Measurements from ENCODE around the gene CALHM1.
"Not testable (repeated sequence)": the region's sequence is repeated elsewhere in the genome, so short reads cannot be mapped to it uniquely, and the experiment has no call there.

Gene CALHM1

DNA sequence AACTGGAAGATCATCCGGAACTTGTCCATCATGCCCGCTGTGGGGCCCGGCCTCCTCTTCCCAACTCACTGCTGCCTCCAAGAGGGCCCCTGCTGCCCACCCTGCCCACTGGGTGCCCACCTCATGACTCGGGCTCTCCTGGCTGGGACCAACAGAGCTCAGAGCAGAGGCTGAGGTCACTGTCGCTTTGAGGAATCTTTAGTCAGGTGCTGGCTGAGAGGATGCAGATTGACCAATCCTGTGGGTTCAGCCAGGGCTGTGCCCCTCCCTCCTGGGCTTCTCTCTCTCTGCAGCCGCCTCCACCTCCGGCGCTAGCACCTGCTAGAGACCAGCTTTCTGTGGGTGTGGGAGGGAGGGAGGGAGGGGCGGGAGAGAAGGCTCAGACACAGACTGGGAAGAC lies at the start of gene CALHM1:
Gene CALHM1 (minus strand): TSS at position 181 of the 400 bp plus-strand sequence. CDS start 149 bp downstream, at position 32.
- no peak for DNase-seq

- DNase-seq = no peak
Measured at GRCh38 chr10:103507235-103508191, 48.8 kb upstream of the CALHM1 start.

DNA sequence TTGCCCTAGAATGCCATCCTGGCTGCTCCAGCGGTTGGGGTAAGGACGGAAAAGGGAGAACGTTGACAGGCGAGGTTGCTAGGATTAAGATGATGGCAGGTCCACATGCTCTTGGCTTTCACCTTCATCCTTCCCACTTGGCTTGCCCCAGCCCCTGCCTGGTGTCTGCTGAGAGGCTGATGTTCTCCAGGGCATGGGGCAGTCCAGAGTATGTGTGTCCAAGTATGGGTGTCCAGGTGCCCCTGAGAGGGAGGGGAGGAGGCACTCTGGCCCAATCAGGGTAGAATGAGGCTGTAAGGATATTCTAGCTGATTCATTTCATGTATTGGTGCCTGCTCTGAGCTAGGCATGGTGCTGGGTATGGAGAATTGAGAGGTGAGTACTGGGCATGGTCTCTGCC lies 47.4 kb upstream of the CALHM1 start:
- DNase-seq = no peak

DNA sequence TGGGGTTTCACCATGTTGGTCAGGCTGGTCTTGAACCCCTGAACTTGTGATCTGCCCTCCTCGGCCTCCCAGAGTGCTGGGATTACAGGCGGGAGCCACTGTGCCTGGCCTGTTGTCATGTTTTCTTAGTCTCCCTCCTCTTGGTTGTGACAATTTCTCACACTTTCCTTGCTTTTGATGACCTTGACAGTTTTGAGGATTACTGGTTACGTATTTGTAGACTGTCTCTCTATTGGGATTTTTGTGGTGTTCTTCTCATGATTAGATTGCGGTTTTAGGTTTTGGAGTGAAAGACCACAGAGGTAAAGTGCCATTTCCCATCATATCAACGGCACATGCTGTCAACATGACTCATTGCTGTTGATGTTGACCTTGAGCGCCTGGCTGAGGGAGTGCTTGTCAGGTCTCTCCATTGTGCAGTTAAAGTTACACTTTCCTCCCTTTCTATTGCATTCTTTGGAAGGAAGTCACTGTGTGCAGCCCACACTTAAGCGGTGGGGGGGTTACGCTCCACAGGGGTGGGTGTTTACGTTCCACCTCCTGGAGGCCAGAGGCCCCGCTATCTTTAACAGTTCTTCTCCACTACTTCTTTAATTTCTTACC lies 45.6 kb upstream of the CALHM1 start:
- peak; percentile 92 for DNase-seq

DNA sequence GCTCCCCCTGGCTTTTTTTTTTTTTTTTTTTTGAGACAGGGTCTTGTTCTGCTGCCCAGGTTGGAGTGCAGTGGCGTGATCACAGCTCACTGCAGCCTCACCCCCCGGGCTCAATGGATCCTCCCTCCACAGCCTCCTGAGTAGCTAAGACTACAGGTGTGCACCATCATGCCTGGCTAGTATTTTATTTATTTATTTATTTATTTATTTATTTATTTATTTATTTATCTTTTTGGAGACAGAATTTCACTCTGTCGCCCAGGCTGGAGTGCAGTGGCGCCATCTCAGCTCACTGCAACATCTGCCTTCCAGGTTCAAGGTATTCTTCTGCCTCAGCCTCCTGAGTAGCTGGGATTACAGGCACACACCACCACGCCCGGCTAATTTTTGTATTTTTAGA lies 45.1 kb upstream of the CALHM1 start:
- DNase-seq = not testable (repeated sequence)

GRCh38 chr10:103502849-103503660 lies 44.4 kb upstream of the CALHM1 start:
- no peak for DNase-seq

GRCh38 chr10:103501186-103501585 lies 42.5 kb upstream of the CALHM1 start:
- no peak for DNase-seq

GRCh38 chr10:103500481-103500880 lies 41.8 kb upstream of the CALHM1 start:
- DNase-seq = no peak

- DNase-seq = no peak
Measured at GRCh38 chr10:103499881-103500280, 41.2 kb upstream of the CALHM1 start.

DNA sequence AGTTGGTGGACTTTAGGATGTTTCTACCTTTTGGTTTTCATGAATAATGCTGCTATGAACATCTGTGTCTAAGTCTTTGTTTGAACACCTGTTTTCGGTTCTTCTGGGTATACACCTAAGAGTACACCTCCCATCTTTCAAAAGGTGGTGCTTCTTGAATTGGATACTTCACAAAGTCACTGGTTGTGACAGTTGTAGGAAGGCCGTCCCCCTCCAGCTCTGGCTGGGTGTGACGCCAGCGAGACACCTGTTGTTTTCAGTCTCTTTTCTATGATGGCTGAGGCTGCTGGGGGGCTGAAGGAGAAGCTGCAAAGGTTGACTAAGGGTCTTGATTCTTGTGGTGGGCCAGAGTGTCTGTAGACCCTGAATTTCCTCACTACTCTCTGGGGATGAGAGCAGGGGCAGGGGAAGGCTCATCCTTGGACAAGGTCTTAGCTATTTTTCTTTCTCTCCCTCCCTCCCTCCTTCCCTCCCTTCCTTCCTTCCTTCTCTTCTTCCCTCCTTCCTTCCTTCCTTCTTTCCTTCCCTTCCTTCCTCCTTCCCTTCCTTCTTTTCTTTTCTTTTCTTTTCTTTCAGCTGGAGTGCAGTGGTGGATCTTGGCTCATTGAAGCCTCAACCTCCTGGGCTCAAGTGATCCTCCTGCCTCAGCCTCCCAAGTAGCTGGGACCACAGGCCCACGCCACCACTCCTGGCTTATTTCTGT lies 40.4 kb upstream of the CALHM1 start:
- no peak for DNase-seq

GRCh38 chr10:103497161-103497915 lies 38.6 kb upstream of the CALHM1 start:
- no peak for DNase-seq

DNA sequence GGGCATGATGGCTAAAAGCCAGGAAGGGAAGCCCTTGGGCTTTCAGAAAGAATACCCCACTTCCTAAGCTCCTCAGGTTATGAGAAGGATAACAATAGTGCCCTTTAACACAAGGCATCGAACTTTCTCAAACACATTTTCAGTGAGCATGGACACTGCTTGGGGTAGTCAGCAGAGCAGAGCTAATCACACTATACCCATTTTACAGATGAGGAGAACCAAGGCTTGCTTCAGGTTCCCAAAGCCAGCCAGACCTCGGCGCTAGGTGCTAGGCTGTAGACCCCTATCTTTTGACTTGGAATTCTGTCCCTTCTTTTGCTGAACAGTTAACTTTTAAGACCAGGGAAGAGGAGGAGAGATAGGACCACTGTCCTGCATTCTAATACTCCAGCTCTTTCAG lies 36.6 kb upstream of the CALHM1 start:
- no peak for DNase-seq

DNA sequence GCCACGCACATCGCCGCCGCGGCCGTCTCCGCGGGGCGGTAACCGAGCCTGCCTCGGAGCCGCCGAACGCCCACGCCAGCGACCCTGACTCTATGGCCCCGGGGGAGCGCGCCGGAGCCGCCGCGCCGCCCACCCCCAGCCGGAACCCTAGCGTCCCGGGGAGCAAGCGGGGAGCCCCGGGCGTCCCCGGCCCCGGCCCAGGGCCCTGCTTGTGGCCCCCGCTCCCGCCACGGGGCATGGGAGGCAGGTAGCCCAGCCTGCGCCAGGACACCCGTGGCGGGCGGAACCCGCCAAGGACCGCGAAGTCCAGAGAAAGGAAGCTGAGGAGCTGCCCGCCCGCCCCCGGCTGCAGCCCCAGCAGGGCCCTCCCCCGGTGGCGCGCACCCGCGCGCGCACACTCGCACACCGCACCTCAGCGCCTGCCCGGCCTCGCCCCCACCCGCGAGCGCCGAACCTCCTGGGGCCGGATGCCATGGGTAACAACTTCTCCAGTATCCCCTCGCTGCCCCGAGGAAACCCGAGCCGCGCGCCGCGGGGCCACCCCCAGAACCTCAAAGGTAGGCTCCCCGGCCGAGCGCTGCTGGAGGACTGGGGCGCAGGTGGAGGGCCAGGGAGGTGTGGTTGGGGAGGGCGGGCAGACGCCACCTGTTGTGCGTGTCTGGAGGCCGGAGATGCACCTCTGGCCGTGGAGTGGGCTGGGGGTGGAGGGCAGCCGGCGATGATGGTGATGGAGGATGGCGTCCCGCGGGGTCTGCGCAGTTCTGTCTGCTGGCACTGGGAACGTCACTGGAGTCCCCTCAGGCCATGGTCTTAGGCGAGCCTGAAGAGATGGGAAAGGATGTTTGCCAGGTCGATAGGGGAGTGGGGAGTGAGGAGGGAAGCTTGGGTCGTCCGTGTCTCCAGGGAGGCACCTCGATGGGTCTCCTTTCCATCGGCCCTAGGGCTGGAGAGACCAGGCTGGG lies 35.5 kb upstream of the CALHM1 start:
- DNase-seq = no peak

GRCh38 chr10:103493362-103493915 lies 34.7 kb upstream of the CALHM1 start, which contains the start of gene NEURL1:
NEURL1 (plus strand) TSS chr10:103493705; CDS start chr10:103494388, 683 bp downstream.
- DNase-seq = no peak

GRCh38 chr10:103492655-103493261 lies 34.1 kb upstream of the CALHM1 start:
- no peak for DNase-seq

DNA sequence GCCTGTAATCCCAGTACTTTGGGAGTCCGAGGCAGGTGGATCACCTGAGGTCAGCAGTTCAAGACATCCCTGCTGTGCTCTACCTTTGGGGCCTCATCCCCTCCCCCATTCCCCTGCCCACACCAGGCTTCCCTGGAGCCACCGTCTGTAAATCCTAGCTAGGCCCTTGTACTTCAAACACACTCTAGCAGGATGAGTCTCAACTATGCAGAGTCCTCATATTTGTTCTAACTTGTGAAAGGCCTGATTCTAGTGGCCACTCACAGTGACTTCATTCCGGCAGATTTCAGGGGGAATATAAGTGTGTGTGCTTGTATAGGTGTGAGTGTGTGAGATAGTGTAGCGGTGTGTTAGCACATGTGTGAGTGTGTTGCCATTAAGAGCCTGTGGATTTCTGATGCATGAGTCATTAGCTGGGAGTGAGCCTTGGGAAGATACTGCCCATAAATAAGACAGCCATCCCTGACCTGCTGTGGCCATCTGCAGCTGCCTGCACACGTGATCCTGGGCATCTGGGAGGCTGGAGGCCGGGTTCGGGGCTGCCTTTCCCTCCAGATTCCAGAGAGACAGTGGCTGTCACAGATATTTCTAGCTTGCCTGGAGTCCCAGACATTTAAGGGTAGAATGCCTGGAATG lies 33.1 kb upstream of the CALHM1 start:
- peak; percentile 97 for DNase-seq

DNA sequence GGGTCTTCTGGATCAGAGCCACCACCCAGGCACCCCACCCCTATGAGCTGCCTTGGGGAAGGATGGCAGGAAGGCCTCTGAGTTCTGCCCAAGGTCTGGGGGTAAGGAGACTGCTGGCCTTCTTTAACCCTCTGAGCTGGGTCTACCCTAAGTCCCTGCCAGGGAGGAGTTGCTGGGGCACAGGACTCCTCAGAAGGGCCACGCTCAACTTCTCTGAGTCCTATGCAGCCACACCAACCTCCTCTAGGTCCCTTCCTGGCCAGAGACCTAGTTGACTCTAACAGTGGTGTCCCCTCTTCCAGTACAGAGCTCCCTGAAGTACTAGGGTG lies 32.2 kb upstream of the CALHM1 start:
- DNase-seq = no peak

DNA sequence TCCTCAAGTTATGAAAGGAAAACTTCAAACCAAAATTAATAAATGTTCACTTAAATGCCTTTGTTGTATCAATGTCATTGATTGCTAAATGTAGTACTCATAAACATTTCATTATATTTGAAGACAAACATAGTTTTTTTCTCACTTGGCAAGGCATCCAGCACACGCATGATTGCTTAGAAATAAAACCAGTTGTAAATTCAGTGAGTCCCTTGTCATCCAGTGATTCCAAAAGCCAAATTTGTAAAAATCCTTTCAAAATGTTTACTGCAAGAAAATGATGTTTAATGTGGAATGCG lies 28.7 kb upstream of the CALHM1 start:
- no peak for DNase-seq

DNA sequence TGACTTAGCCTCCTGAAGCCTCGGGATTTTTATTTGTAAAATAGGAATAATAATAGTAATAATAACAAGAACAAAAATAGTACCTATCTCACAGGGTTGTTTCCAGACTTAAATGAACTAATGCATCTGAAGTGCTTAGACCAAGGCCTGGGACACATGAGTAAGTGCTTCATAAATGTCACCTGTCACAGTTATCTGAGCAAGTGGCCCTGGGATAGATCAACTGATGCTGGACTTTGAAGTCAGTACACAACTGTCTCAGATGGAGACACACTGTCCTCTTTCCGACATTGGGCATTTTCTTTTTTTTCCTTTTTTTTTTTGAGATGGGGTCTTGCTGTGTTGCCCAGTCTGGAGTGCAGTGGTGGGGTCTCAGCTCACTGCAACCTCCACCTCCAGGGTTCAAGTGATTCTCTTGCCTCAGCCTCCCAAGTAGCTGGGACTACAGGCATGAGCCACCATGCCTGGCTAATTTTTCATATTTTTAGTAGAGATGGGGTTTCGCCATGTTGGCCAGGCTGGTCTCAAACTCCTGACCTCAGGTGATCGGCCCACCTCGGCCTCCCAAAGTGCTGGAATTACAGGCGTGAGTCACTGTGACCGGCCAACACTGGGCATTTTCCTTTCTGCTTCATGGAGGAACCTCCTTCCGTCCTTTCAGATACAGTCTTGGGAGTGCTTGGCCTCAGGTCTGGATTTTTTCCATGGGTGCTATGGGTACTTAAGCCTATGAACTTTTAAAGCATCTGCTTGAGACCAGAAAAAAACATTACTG lies 28.1 kb upstream of the CALHM1 start:
- DNase-seq = not testable (repeated sequence)

Measured in EL (cell line).